ENCODE results near the gene ABR.

DNA sequence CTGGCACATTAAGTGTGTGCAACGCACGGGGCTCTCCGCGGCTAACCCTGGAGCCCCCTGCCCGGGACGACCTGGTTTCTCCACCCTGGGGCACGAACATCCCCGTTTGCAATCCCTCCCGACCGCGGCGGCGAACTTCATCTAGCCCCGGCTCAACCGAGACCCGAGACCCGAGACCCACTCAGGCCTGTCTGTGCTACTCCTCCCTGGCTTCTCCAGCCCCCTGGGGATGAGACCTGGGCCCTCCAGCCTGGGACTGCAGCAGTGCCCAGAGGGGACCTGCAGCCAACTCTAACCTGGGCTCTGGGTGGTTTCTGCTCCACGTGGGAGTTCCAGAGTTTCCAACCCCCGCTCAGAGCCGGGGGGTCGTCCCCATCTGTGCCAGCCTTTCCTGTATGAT is 109.4 kb downstream of the ABR start:
- TF ChIP-seq CTCF (IDR thresholded peaks at IDR 0.05; ENCODE audit: insufficient read depth, low read length) = no peak
- TF ChIP-seq, protein P1, sequence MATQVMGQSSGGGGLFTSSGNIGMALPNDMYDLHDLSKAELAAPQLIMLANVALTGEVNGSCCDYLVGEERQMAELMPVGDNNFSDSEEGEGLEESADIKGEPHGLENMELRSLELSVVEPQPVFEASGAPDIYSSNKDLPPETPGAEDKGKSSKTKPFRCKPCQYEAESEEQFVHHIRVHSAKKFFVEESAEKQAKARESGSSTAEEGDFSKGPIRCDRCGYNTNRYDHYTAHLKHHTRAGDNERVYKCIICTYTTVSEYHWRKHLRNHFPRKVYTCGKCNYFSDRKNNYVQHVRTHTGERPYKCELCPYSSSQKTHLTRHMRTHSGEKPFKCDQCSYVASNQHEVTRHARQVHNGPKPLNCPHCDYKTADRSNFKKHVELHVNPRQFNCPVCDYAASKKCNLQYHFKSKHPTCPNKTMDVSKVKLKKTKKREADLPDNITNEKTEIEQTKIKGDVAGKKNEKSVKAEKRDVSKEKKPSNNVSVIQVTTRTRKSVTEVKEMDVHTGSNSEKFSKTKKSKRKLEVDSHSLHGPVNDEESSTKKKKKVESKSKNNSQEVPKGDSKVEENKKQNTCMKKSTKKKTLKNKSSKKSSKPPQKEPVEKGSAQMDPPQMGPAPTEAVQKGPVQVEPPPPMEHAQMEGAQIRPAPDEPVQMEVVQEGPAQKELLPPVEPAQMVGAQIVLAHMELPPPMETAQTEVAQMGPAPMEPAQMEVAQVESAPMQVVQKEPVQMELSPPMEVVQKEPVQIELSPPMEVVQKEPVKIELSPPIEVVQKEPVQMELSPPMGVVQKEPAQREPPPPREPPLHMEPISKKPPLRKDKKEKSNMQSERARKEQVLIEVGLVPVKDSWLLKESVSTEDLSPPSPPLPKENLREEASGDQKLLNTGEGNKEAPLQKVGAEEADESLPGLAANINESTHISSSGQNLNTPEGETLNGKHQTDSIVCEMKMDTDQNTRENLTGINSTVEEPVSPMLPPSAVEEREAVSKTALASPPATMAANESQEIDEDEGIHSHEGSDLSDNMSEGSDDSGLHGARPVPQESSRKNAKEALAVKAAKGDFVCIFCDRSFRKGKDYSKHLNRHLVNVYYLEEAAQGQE (IDR thresholded peaks at IDR 0.05; ENCODE audit: insufficient replicate concordance, low read depth) = no peak
- TF ChIP-seq POLR2AphosphoS5 (IDR thresholded peaks at IDR 0.05; ENCODE audit: low read depth) = no peak

Data from HL-60 (cell line).